ENCODE data around the gene SCN1B.
"Not testable (repeated sequence)": the region's sequence is repeated elsewhere in the genome, so short reads cannot be mapped to it uniquely, and the experiment has no call there.

The SCN1B gene

DNA sequence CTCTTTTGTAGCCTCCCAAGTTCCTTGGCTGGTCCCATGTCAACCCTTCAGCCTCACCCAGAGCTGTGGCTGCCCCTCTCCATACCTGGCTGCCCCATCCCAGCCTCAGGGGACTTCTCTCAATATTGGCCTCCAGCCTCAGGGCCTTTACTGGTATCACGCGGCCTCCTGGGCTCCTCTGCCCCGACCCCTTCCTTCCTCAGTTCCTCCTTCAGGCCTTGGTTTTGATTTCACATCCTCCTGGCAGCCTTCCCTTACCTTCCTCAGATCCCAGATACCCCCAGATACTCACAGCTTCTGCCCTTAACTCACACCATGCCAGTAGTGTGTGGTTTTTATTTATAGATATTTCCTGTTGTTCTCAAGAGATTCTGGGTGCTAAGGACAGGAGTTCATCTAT lies 12.8 kb upstream of the SCN1B start:
- DNase-seq (ENCODE audit: low read depth) = no peak

DNA sequence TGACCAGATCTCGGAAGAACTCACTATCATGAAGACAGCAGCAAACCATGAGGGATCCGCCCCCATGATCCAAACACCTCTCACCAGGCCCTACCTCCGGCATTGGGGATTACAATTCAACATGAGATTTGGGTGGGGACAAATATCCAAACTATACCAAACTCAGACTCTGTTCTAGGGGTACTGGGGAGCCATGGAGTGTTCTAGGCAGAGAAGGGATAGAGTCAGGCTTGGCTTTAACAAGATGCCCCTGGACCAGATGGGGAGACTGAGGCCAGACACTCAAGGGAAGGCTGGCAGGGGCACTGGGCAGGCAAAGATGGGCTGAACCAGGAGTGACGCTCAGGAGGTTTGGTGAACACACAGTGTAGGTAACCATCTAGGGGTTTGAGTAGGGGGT lies 11.9 kb upstream of the SCN1B start:
- no peak for DNase-seq (ENCODE audit: low read depth)

DNA sequence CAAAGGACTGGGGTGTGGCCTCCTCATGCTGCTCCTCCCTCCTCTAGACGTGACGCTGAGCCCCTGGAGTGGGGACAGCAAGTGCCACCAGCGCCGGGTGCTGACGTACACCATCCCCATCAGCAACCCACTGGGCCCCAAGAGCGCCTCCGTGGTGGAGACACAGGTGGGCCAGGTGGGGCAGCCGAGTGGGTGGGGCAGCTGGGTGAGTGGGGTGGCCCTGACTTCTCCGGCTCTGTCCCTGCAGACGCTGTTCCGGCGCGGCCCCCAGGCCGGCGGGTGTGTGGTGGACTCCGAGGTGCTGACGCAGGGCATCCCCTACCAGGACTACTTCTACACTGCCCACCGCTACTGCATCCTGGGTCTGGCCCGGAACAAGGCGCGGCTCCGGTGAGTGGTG lies 11.1 kb upstream of the SCN1B start:
- DNase-seq (ENCODE audit: low read depth) = no peak

DNA sequence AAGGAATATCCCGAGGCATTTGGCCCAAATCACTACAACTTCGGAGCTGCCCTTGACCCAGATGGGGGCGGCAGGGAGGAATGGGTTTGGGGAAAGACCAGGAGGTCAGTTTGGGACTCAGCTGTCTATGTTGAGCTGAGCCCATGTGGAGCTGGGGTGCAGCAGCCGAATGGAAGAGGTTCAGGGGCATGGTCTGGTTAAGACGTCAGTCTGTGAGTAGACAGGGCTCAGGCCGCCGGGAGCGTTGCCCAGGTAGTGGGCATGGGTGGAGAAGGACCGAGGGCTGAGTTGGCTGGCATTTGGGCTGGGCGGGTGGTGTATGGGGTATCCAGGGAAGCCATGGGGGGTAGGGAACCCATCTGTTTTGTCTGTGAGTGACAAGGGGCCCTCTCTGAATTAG lies 9.3 kb upstream of the SCN1B start:
- no peak for DNase-seq (ENCODE audit: low read depth)

DNA sequence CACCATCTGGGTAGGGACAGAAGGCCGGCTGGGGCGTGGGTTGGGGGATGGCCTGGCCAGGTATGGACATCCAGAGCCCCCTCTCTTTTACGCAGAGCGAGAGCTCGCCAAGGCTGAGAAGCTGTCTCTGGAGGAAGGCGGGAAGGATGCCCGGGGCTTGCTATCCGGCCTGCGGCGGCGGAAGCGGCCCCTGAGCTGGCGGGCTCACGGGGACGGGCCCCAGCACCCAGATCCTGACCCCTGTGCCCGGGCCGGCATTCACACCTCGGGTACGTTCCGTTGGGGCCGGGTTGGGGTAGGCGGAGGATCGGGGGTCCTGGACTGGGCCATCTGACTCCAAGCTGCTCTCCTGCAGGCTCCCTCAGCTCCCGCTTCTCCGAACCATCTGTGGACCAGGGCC lies 8.7 kb upstream of the SCN1B start:
- no peak for DNase-seq (ENCODE audit: low read depth)

DNA sequence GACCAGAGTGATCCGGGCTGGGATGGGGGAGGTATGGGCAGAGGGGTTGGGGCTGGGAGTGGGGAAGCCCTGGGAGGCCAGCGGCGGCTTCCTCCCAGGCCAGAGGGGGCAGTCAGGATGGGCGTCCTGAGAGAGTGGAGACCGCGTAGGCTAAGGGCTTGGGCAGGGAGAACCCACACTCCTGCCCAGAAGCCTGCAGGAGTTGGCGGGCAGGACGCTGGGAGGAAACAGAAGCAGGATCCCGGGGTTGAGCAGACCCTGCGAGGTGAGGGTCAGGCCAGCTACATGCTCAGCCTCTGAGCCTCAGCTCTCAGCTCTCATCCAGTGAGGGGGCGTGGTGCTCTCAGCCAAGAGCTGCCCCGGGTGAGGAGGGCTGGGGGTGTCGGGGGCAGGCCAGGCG lies 7.8 kb upstream of the SCN1B start:
- DNase-seq (ENCODE audit: low read depth) = no peak

DNA sequence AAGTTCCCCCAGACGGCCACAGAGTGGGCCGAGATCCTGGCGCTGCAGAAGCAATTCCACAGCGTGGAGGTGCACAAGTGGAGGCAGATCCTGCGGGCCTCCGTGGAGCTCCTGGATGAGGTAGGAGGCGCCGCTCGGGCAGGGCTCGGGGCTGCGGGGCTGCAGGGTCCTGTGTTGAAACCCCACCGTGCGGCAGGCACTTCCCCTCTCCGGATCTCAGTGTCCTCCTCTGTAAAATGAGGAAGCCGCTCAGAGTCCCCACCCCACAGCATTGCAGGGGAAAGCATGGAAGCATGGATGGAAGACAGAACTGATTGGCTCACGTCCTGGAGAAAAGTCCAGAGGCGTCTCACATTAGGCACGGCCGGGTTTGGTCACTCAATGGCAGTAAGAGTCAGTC lies 6.8 kb upstream of the SCN1B start:
- DNase-seq (ENCODE audit: low read depth) = no peak

DNA sequence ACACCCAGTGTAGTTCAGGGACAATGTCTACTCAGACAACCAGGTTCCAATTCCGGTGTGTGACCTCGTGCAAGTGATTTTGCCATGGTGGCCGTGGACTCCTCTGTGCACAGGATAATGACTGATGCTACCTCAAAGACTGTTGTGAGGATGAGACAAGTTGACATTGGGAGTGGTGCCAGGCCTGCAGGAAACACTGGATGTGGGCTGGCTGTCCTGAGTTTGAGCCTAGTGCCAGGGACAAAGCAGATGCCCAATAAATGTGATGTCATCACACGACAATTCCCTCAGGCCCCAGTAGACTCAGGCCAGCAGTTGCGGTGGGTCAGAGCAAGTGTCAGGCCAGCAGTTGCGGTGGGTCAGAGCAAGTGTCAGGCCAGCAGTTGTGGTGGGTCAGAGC lies 6.2 kb upstream of the SCN1B start:
- DNase-seq (ENCODE audit: low read depth) = no peak

DNA sequence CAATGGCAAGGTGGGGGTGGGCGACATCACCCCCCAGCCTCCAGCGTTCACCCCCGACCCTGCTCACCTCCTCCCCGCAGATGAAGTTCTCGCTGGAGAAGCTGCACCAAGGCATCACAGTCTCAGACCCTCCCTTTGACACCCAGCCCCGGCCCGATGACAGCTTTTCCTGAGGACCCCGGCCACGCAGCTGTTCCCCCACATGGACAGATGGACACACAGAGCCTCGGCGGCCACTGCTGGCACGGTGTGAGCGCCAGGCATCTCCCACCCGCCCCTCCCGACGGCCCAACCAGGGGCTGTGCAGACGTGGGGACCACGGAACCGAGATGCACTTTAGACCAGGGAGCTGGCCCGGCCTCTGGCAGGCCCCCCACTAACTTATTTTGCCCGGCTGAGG lies 4.3 kb upstream of the SCN1B start:
- DNase-seq (ENCODE audit: low read depth) = no peak

DNA sequence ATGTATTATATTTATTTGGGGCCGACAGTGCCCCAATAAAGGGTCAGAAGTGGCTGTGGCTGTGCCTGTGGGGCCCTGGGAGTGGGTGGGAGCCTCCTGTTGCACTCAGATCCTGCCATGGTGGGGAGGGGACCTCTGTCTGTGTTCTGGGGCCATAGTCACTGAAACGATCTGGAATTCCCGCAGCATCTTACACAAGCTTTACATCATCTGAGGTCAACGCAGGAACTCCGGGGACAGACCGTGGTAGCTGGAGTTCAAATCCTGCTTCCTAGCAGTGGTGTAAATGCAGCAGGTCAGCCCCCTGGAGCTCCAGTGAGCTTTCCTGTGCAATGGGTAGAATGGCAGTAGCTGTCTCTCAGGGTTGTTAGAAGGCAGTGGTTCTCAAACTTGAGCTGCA lies 3.9 kb upstream of the SCN1B start:
- no peak for DNase-seq (ENCODE audit: low read depth)

DNA sequence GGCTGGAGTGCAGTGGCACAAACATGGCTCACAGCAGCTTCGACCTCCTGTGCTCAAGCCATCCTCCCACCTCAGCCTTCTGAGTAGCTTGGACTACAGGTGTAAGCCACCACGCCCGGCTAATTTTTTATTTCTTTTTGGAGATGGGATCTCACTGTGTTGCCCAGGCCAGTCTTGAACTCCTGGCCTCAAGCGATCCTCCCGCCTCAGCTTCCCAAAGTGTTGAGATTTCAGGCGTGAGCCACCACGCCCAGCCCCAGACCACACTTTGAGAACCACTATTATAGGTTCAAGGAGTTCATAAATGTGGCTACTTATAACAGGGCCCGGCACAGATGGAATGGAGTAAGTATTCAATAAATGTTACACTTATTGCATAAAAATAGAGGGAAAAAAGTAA lies 3.3 kb upstream of the SCN1B start:
- no peak for DNase-seq (ENCODE audit: low read depth)

DNA sequence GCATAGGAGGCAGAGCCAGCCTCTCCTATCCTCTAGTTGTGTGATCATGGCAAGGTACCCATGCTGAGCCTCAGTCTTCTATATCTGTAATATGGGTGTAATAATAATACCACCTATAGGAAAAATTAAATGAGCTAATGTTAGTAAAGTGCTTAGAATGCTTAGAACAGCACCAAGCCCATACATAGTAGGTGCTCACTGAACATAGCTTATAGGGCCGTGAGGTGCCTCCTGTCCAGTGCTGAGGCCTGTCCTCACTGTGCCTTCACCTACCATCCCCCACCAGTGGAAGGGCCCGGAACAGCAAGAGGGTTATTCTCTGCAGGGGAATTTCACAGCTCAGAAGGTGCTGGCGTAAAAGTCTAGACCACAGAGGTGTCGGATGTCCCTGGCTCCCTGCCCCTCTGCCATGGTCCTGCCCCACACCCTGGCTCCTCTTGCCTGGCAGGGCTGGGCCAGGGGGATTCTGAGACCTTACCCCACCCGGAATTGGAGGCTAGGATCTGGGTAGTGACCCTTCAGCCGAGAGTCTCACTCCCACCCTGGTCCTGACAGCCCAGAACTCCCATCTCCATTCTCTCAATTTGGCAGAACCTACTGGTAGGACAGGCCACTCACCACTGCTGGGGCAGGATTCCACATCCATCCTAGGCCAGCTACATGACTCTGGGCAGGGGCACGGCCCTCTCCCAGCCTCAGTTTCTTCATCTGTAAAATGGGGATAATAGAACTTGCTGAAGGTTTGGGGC lies 2.2 kb upstream of the SCN1B start:
- no peak for DNase-seq (ENCODE audit: low read depth)

DNA sequence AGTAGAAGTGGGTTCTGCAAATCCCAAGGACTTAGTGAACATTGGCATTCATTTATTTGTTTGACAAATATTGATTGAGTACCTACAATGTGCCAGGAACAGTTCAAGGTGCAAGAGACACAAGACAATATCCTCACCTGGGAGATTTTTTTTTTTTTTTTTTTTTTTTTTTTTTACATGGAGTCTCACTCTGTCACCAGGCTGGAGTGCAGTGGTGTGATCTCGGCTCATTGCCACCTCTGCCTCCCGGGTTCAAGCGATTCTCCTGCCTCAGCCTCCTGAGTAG lies 1.7 kb upstream of the SCN1B start:
- DNase-seq (ENCODE audit: low read depth) = not testable (repeated sequence)

DNA sequence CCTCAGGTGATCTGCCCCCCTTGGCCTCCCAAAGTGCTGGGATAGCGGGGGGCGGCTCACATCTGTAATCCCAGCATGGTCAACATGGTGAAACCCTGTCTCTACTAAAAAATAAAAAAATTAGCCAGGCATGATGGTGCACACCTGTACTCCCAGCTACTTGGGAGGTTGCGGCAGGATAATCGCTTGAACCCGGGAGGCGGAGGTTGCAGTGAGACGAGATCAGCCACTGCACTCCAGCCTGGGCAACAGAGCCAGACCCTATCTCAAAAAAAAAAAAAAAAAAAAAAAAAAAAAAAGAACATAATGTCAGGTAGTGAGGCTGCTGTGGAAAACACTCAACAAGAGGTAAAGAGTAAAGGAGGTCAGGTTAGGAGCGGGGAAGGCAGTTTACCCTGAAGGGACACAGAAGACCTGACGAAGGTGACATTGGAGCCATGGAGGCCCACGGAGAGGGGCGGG lies 964 bp upstream of the SCN1B start:
- DNase-seq (ENCODE audit: low read depth) = not testable (repeated sequence)

DNA sequence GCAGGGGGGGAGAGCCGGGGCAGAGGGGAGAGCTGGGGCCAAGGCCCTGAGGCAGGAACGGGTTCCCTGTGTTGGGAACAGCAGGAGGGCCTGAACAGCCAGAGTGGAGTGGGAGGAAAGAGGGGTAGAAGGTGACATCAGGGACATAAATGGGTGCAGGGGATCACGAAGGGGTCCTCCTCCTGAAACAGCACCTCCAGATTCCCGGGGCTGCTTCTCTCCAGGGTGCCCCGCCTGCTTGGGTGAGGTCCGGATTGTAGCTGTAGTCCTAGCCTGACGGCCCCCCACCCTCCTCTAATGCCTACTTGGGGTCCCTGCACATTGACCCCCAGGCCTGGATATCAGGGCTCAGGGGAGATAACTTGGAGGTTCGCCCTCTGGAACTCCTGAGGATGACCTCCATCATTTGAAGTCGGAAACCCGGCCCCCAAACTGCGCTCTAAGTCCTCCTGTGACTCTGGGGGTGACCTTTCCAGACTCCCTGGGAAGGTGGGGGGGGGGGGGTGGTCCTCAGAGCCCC lies 473 bp upstream of the SCN1B start:
- no peak for DNase-seq (ENCODE audit: low read depth)

DNA sequence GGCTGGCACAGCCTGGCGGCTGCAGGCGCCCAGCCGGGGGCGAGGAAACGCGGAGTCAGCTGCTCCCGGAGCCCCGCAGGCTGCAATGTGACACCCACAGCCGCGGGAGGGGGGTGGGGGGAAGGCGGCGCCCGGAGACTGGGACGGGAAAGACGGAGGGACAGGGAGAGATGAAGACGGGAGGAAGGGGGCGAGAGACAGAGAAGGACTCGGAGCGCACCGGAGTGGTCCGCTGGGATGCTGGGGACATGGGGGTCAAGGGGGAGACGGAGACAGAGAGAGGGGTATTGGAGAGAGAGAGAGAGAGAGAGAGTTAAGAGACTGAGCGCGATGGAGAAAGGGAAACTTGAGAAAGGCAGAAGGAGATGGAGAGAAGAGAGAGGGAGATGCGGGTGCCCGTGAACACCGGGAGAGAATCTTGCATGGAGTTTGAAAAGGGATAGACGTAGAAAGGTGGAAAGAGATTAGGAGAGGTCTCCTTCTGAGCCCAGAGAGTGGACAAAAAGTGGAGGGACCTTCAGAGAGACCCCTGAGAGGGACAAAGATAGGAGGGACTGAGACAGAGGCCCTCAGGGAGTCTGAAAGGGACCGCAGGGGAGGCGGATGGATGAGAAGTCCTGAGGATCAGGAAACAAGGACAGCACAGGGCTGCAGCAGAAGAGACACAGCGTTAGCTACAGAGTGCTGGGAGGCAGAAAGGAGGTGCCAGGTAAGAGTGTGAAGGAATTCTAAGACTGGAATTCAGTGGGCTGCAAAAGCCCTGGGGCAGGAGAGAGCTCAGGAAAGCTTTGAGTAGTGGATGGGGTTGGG lies 1.0 kb downstream of the SCN1B start:
- DNase-seq (ENCODE audit: low read depth) = no peak

DNA sequence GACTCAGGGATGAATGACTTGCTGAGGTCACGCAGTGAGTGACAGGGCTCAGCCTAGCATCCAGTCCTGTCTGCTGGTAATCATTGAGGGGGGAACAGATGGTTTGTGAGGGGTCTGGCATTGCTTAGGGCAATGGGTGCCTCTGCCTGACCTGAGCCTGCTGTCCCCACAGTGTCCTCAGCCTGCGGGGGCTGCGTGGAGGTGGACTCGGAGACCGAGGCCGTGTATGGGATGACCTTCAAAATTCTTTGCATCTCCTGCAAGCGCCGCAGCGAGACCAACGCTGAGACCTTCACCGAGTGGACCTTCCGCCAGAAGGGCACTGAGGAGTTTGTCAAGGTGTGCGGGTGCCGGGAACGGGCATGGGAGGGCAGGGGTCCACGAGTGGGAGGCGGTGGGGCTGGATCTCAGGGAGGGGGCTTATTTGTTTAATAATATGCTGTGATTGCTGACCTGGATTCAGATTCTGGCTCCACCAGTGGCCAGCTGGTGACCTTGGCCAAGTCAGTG lies 2.1 kb downstream of the SCN1B start:
- DNase-seq (ENCODE audit: low read depth) = no peak

DNA sequence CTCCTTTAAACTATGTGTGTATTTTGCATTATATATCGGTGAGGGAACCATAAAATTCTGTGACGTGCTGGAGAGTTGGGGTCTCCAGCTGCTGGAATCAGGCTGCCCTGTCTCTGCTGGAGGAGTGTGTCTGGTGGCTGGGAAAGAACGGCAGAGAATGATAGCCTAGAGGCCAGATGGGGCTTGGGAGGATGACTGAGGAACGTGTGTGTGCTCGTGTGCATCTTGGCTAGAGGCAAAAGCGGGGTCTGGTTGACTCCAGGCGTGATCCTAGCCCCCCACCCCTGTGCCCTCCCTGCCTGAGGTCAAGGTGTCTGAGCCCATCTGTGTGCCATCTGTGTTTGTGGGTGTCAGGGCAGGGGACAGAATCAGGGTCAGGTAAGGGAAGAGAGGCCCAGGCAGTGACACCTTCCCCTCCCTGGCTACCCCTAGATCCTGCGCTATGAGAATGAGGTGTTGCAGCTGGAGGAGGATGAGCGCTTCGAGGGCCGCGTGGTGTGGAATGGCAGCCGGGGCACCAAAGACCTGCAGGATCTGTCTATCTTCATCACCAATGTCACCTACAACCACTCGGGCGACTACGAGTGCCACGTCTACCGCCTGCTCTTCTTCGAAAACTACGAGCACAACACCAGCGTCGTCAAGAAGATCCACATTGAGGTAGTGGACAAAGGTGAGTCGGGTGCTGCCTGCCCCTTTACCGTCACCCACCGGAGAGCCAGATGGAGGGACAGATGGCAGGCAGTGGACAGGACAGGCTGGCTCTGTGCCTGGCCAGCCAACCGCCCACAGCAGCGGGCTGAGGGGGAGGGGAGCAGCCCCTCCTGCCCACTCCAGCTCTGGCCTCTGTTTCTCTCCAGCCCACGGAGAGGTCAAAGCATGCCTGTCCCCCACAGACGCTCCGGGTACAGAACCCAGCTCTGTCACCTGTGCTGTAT lies 3.1 kb downstream of the SCN1B start:
- no peak for DNase-seq (ENCODE audit: low read depth)

DNA sequence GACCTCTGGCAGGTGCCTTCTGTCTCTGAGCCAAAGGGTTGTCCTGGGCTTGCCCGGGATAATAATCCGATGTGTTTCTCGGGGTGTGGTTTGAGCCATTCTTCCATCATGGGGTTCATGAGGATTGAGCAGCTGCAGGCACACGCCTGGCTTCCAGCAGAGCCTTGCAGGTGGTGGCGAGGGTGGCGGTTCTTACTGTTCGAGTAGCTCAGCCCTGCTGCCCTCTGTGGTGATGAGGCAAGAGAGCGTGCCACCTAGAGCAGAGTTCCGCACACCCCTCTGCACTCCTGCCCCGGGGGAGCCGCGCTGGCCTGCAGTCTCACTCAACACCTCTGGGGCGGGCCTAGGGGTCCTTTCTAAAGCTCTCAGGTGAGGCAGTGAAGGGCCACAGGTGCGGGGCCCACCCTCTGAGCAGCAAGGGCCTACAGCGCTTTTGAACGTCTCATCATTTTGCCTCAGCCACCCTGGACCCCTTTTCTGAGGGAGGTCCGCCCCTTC lies 3.8 kb downstream of the SCN1B start:
- DNase-seq (ENCODE audit: low read depth) = no peak

DNA sequence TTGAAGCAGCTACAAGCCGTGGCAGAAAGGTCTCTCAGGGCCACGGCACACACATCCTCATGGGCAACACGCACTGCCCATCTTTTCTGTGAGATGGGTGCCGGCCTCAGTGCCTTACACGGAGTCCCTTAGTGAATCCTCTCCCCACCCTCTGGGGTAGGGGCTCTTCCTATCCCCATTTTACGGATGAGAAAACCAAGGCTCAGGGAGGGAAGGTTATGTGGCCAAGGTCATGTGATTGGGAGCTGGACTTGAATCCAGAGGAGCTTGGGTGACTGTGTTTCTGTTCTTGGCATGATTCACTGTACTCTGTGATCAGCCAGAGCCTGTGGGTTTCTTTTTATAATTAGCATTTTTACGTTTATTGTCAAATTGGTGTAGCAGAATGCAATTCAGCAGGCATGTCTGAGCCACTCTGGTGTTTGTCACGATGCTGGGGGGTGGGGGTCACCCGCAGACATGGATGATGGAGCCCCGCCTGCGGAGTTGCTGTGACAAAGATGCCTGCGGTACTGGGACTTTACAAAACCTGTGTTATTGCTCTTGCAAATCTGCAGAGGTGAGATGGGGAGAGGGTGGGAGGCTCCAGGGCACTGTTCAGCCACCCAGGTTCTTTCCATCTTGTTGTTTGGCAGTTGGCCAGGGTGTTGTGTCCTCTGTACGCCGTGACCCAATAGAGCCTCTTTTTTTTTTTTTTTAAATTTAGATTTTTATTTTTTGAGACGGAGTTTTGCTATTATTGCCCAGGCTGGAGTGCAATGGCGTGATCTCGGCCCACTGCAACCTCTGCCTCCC lies 4.5 kb downstream of the SCN1B start:
- DNase-seq (ENCODE audit: low read depth) = no peak

Measured in stimulated activated CD8-positive, alpha-beta memory T cell treated with anti-CD3 and anti-CD28 coated beads, Interleukin-15, amount 100 ng/mL, for 24 hours (primary cell).